RWPE1 (cell line): ENCODE results near the gene NEU4.

Experiments
- CTCF ChIA-PET: fragments of 350-600 bp; sonication (Branson Sonifier 250); formaldehyde crosslinking; extraction: SDS; loops from one replicate; lab custom pipeline; 2021; lab: Yijun Ruan, JAX
- POLR2A ChIA-PET: fragments of 400-600 bp; formaldehyde crosslinking; extraction: SDS; loops from one replicate; lab custom pipeline; 2020; ENCODE audit warnings: antibody characterized with exemption; ENCODE audit not compliant: low non-redundant PET; lab: Yijun Ruan, JAX
- DNase-seq: peaks from one replicate; pipeline ENCODE4 v3.0.0; 2012; ENCODE audit warnings: low spot score
- H3K27ac ChIP-seq: fragments of 450-650 bp; 2 replicates; pipeline ENCODE4 v1.5.1; 2017
- TF ChIP-seq, protein P1 (sequence below): fragments of 450-650 bp; conservative IDR thresholded peaks from 2 replicates; pipeline ENCODE4 v1.5.1; 2017; ENCODE audit warnings: low read depth, mild to moderate bottlenecking

NEU4 gene

DNA sequence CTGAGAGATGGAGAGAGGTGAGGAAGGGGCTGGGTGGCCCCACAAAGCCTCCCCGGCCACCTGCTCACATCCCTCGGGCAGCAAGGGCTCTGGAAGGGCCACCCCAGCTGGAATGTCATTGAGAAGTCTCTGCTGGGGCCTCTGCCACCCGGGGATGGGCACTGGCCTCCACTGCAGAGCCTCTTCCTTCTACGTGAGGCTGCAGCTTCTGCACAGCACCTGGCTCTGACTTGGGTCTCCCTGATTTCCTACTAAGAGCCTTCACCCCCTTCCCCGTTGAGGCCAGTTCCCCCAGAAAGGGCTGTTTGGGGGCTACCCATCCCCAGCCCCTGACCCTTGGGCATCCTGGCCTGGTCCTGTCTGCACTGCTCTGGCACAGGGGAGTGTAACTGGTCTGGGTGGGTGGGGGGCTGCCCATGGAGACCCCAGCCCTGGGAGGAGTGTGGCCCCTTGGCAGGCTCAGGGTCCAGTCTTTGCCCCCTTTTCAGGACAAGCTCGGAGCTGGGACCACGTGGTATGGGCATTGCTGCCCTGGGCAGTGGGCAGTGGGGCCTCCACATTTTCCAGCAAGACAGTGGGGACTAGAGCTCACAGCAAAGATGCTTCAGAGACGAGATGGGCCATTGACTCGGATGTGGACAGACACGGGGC is 44.1 kb downstream of the NEU4 start:
- DNase-seq, result no peak
- H3K27ac ChIP-seq, result no peak overlapping the region
- ChIA-PET POLR2A (no interaction called here), CTCF (interaction anchor here (0.6 kb wide), 1 partner anchor 15 kb away, joined by 3 read pairs; no protein-coding TSS in a partner anchor)
- TF ChIP-seq, protein P1, sequence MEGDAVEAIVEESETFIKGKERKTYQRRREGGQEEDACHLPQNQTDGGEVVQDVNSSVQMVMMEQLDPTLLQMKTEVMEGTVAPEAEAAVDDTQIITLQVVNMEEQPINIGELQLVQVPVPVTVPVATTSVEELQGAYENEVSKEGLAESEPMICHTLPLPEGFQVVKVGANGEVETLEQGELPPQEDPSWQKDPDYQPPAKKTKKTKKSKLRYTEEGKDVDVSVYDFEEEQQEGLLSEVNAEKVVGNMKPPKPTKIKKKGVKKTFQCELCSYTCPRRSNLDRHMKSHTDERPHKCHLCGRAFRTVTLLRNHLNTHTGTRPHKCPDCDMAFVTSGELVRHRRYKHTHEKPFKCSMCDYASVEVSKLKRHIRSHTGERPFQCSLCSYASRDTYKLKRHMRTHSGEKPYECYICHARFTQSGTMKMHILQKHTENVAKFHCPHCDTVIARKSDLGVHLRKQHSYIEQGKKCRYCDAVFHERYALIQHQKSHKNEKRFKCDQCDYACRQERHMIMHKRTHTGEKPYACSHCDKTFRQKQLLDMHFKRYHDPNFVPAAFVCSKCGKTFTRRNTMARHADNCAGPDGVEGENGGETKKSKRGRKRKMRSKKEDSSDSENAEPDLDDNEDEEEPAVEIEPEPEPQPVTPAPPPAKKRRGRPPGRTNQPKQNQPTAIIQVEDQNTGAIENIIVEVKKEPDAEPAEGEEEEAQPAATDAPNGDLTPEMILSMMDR, result no peak

- TF ChIP-seq, protein P1, result no peak
- ChIA-PET CTCF (no interaction called here), POLR2A (no interaction called here)
- DNase-seq, result no peak
- H3K27ac ChIP-seq, result no peak overlapping the region
These were observed 44.8 kb downstream of the NEU4 start for GRCh38 chr2:241853651-241854341.

GRCh38 chr2:241854342-241855244 is 45.6 kb downstream of the NEU4 start:
- no peak for DNase-seq
- POLR2A ChIA-PET, result no interaction called here
- TF ChIP-seq, protein P1, result no peak
- no peak overlapping the region for H3K27ac ChIP-seq
- CTCF ChIA-PET, result no interaction called here

GRCh38 chr2:241855245-241855887 is 46.4 kb downstream of the NEU4 start:
- CTCF ChIA-PET, result no interaction called here
- POLR2A ChIA-PET, result interaction anchor here (0.5 kb wide), 1 partner anchor 16 kb away, joined by 6 read pairs; no protein-coding TSS in a partner anchor
- TF ChIP-seq, protein P1, result no peak

DNA sequence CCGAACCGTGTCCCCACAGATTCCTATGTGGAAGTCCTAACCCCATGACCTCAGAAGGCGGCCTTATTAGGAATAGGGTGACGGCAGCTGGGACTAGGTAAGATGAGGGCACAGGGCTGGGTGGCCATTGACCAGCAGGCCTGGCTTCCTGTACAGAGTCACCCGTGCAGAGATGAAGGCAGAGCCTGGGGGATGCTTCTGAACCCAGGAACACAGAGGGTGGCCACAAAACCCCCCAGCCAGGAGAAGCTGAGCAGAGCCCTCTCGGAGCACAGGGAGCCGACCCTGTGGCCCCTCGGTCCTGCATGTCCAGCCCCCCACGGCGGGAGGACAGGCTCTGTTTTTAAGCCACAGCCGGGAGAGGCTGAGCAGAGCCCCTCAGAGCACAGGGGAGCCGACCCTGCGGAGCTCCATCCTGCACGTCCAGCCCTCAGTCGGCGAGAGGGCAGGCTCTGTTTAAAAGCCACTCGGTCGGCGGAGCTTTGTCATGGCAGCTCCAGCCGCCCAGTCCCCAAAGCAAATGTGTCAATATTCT is 47.0 kb downstream of the NEU4 start:
- ChIA-PET CTCF (interaction anchor here (0.6 kb wide), 1 partner anchor 53 kb away, joined by 3 read pairs; no protein-coding TSS in a partner anchor), POLR2A (interaction anchor here (0.5 kb wide), 1 partner anchor 17 kb away, joined by 6 read pairs; no protein-coding TSS in a partner anchor)
- DNase-seq, result no peak
- no peak overlapping the region for H3K27ac ChIP-seq
- TF ChIP-seq, protein P1, result no peak

More at GRCh38 chr2:241855245-241855887, 46.4 kb downstream of the NEU4 start:
- no peak for DNase-seq
- H3K27ac ChIP-seq, result no peak overlapping the region
